ENCODE results near the gene RAB23.
"Not testable (repeated sequence)": the region's sequence is repeated elsewhere in the genome, so short reads cannot be mapped to it uniquely, and the experiment has no call there.

RAB23 gene

DNA sequence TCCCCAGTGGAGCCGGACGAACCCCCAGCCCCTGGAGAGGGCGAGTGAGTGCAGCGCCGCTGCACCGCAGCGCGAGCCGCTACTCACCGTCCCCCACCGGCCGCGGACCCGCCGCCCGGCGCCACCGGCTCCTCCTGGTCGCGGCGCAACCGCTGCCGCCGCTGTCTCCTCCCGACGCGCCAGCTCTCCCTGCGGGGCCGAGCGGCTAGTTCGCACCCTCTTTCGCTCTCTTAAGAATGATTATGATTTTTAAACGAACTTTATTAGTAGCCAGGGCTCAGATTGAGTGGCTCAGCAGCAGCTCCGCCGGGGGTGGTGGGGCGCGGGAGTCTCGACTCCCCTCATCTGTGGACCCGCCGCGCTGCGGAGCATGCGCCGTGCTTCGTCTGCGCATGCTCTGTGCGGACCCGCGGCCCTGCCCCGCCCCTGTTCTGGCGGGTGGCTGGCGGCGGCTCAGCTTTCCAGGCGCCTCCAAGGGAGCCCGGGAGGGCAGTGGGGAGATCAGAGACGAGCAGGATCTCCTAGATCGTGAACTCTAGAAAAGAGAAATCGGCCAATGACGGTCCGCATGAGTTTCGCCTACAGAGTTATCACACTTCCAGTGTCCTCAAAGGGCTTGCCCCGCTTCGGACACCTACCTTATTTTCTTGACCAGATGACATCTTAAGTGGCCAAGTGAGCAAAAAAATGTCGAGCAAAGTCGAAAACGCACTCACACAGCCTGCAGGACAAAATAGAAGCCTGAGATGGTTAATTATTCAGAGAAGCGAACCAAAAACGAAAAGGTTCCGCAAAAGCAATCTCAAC is at the start of gene RAB23:
TSS of gene RAB23 (minus strand) at position 372 of the 807 bp plus-strand sequence. CDS start 11,927 bp downstream, outside the sequence.
- peak; percentile 77 for DNase-seq

DNA sequence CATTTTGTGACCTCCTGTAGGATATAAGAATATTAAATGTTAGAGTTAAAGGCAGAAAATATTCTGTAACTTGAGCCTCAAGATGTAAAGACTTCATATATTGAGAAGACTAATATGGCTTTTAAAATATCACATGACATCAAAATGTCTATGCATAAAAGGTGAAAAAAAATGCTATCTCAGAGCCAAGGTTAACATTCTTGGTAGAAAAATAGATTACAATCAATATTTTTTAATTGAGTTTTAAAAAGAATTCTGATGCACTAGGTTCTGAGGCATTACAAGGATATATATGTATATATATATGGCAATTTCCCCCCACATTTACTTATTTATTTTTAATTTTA is 46.2 kb upstream of the RAB23 start:
- DNase-seq: no peak

DNA sequence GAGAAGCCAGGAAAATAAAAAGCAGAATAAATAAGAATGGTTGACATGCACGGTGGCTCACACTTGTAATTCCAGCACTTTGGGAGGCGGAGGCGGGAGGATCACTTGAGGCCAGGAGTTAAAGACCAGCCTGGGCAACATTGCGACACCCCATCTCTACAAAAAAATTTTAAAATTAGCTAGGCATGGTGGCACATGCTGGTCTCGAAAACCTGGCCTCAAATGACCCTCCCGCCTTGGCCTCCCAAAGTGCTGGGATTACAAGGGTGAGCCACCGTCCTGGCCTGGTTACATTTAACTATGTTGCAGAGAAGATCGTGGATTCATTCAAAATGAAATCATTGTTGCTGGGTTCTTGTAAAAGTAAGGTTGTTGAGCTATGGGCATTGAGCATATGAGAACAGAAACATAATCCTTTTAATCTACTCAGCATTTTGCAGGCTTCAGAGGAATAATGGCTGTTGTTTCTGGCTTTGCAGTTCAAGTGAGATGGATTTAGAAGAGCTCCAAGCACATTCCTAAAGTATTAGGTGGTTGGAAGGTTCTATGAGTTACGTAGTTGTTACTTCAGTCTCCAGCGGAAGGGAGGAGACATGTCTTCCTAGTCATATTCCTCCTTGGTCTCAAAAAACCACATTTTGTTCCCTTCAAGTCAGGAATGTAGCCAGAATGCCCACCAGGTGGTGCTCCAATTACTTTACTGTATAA is 45.6 kb upstream of the RAB23 start:
- peak; percentile 15 for DNase-seq

DNA sequence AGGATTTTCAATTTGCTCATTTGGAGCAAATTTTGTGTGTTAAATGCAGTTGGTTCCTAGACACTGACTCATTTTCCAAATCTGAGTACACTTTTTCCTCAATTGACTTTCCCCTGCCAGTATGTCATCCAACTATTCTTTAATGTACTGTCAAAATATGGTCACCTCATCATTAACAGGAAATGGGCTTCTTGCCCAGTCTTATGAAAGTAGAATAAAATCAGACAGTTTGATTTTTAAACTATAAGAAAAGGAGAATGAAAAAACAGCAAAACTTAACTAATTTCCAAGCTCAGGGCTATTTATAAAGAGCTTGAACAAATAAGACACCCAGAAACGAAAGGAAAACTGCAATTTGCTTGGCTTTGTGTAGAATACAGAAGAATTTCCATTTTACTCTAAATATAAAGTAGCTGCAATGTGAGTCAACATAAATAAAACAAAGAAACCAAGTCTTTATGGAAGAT is 43.7 kb upstream of the RAB23 start:
- no peak for DNase-seq

DNA sequence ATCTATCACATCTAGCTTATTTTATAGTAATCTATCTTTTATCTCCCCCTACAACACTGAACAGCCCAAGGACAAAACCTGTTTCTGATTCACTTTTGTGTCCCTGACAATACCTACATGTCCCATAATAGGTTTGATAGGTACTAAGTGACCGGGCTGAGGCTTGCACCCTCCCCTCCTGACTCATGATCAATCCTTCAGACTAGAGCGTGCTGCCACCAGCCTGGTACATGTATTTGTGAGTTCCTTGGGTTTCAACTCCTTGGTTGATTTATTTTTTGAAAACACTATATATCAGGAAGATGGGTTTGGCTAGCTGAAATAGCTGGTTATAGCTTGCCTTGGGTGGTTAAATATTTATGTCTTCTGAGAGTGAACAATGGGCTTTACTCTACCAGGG is 41.6 kb upstream of the RAB23 start:
- no peak for DNase-seq

DNA sequence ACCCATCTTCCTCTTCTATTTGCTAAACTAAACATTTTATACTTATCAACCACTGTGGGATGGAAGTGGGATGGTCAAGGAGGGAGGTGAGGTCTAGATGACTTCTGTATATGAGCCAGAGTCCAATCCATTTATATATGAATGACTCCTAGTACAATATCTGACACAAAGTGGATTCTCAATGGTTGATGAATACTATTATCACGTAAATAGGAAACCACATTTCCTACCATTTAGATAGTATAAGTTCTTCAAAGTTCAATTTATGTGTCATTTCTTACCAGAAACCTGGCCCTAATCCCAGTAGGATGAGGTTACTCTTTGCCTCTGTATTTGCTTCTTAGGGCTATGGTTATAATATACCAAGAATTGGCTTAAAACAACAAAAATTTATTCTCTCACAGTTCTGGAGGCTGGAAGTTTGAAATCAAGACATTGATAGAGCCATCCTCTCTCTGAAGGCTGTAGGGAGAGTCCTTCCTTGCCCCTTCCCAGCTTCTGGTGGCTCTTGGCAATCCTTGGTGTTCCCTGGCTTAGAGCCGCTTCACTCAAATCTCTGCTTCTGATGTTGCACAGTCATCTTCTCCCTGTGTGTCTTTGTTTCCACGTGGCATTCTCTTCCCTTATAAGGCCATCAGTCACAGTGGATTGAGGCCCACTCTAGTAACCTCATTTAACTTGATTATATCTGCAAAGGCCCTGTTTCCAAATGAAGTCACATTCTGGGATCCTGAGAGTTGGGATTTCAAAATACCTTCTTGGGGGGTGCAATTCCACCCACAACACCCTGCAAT is 41.0 kb upstream of the RAB23 start:
- DNase-seq: no peak

DNA sequence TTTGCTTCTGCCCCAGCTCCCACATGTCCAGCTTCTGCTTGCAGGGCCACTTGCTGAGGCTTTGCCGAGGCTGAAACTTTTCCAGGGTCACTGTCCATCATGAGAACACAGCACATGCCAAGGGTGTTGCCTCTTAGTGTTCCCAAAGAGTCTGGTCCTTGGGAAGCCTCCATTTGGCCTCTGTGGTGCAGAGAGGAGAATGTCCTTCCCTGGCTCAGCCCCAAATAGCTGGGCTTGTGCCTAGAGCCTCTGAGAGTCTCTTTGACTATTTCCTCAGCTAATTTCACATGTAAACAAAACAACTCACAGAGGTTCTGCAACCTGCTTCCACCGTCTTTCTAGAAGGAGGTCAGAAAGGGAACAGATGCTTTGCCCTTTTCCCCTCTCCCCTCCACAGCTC is 40.4 kb upstream of the RAB23 start:
- no peak for DNase-seq

DNA sequence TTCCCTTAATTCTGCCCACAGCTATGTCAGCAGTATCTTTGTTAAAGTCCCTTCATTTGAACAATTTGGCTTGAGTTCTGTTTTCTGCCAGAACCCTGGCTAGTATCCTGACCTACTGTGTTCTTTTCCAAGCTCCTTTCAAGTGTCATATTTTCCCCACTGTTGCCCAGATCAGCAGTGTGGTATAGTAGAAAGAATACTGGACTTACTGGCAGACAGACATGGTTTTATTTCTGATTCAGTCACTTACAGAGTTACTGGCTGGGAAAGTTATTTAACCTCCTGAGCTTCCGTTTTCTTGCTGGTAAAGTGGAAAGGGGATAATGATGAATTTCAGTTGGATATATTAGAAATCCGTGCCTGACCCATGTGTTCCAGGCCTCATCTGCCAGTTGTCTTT is 39.8 kb upstream of the RAB23 start:
- no peak for DNase-seq

DNA sequence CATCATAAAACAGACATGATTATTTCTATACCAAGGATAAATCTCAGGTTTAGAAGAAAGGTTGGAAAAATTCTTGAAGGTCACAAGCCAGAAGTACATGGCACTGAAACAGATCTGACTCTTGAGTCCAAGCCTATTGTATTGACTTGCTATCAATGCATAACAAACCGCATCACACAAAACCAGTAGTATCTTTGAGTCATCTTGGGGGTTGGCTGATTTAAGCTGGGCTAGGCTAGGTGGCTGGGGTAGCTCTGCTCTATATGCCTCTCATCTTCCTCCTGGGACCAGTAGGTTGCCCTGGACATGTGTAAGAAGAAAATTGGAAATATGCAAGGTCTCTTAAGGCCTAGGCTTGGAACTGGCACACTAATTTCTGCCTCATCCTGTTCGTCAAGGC is 37.0 kb upstream of the RAB23 start:
- DNase-seq: no peak

DNA sequence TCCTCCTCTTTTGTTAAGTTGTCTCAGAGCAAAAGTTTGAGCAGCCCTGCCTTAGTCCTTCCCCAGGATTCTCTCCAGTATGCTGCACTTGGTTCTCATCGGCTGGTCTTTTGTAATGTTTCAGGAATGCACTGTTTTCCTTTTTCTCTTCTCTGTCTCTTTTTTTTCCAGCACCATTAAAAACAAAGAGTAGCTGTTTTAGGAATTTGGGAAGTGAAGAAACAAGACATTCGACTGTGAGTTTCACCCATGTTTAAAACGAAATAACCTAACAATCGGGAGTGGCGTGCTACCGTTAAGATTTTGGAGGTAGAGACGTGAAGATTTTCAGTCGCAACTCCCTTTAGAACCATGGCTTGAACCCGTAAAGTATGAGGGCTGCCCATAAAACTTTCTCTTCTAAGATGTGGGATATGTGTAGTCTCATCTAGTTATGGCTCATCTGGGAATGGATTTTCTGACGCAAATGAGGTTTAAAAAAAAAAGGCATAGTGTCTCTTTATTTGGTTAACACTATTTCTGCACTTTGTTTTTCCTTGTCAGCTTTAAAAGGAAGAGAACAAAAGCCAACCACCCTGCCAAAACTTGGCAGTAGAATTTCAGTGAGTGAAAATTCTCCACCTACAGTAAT is 35.9 kb upstream of the RAB23 start:
- DNase-seq: no peak

DNA sequence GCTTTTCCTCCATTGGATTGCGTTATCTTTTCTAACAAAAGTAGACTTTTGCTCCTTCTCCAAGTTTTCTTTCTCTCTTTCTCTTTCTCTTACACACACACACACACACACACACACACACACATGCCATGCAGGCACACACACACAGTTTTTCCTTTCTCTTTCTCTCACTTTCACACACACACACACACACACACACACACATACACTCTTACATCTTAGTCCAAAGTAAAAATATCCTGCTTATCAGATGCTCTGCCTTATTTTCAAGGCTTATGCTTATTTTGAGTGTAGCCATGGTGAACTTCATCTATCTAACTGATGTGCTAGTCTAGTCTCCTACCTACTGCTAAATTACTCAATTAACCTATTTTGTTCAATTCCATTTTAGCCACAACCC is 34.4 kb upstream of the RAB23 start:
- DNase-seq: no peak

DNA sequence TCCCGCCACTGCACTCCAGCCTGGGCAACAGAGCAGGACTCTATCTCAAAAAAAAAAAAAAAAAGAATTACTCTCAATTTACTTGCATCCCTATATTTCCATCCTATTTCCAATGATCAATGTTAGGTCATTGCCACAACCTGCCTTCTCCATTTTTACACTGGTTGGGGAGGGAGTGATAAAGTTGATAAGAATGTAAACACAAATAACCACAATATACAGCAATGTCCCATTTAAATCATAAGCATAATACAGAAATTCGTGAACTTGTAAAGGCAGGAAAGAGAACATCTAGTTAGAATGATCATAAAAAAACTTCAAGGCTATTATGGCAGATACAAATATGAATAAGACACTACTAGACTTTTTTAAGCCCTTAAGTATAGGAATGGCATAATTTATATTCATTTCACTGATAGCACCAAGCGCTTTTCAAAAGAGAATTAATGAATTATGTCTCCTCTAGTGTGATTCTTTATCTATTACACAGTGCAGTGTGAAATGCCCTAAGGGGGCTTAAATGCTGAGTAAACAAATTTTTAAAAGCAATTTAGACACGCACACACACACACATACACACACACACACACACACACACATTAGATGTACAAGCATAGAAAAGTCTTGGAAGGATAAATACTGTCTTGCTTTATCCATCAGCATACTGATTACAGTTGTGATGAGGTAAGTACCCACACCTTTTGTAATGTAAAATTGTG is 33.5 kb upstream of the RAB23 start:
- DNase-seq: no peak

DNA sequence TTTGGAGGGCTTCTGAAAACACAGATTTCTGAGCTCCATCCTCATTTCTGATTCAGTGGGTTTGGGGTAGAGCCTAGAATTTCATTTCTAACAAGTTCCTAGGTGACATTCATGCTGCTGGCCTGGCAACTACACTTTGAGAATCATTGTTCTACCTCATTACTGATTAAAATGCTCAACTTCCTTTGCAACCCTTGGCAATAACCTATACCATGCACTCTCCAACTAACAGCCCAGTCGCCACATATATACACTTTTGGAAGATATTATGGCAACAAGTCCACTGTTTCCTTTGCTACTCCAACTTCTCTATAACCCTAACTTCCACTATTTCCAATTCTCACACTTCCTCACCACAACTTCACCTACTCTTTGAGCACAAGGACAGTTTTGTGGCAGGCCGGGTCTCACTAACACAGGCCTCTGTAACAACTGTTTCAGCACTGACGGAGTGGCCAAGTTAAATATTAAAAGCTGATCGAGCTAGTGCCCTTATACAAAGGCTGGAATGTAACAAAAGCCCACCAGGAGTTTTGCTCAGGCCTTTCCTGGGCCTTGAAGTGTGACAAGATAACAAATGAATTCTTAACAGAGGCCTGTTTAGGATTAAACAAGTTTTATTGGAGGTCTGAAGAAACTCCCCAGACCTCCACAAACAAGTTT is 32.1 kb upstream of the RAB23 start:
- no peak for DNase-seq

DNA sequence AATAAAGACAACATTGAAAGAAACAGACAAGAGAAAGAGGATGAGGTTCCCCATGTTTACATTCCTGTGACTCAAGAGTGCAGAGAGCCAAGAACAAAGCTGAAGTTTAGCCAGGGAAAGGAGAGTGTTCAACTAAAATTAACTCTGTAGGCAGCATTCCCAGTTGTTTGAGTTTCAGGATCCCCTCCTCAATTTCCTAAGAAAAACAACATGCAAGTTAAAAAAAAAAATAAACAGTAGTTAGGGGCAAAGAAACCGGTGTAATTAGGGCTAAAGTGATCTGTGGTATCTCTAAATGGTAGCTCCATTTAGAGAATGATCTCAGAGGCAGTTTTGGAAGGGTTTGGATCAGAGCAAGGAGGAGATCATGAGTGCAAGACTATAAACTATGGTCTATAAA is 30.9 kb upstream of the RAB23 start:
- DNase-seq: no peak

DNA sequence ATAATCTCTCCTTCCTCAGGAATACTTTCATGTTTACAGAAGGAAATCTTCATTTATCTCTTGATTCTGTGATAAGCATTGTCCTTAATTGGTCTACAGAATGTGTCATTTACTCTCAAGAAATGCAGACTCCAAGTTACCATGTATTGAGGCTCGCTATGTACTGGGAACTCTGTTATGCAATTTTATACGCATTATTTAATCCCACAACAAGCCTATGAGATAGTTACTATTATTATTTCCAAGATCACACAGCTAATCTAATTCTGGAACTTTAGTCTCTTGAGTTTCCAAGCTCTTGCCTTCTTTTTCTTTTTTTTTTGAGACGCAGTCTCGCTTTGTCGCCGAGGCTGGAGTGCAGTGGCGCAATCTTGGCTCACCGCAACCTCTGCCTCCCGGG is 30.0 kb upstream of the RAB23 start:
- DNase-seq: no peak

DNA sequence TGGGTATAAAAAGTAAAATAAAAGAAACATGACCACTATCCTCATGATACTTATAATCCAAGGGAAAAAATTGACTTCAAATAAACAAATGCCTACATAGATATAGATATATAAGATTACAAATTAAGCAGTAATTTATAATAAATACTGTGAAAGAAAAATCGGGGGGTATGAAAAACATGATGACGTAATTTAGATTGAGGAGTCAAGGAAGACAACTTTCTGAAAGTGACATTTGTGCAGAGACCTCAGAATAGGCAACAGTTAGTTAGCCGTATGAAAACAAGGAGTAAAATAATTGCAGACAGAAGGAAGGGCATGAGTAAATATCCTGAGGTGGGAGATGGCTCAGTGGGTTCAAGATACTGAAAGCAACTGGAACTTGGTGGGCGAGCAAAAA is 28.2 kb upstream of the RAB23 start:
- DNase-seq: no peak

DNA sequence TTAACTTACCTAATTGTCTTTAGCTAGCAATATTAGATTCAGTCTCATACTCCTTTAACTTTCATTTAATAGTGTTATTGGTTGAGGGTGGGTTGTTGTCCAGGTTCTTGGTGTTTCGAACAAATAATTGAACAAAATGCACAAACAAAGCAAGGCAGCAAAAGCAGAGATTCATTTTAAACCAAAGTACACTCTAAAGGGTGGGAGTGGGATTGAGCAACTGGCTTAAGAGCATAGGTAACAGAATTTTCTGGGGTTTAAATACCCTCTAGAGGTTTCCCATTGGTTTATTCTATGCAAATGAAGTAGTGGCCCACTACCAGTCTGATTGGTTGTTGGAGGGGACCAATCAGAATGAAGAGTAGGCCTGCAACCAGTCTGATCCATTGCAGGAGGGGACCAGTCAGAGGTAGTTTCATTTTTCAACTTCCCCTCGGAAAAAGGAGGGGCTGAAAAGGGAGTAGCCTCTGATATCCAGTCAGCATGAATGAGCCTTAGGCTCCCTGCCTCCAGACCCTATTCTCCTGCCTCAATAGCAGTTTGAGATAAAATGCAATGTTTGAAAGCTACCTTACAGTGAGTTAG is 26.3 kb upstream of the RAB23 start:
- DNase-seq: no peak

DNA sequence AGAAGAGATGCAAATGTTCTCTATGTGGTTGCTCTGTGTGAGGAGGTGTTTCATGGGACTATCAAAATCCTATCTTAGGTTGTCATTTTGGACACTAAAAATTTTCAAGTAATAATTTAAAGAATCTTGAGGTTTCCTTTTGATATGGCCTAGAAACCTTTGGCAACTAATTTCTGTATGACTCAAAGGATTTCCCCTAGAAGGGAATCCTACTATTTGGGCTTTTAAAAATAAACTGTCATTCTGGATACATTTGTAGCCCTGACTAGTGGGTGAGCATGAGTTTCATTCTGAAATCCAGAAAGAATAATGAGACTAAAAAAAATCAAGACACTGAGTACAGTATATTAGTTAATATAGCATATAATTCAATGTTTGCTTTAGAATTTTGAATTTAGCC is 25.5 kb upstream of the RAB23 start:
- no peak for DNase-seq

DNA sequence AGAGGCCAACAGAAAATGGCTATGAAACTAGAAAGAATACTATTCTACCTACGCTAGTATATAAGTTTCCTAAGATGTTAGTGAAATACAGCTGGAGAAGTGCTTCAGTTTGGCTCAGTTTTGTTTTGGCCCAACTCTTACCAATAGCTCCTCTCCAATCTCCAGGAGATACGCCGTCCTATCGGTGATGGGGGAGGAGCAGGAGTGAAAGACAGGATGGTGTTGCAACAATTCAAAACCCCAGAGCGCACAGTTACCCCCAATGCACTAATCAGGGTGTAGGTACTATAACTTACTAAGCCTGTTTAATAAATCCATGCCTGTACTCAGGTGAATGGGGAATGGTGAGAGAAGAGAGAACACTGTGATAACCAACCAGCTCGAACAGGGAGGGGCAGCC is 24.2 kb upstream of the RAB23 start:
- DNase-seq: no peak

DNA sequence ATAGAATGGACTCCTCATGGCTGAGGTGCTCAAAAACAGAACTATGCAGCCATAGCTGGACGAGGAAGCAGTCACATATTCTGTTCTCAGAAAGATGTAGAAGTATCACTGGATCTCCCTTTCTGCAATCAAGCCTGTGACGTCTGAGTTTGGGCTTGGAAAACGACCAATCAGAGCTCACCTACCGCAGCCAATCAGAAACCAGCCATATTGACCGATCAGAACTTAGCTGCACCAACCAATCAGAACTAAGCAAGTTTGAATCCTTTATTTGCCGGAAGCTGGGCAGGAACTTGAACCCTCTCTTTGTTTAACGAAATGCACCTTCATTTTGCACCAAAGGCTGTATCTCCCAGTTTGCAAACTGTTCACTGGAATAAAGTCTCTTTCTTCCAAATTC is 21.8 kb upstream of the RAB23 start:
- DNase-seq: no peak

DNA sequence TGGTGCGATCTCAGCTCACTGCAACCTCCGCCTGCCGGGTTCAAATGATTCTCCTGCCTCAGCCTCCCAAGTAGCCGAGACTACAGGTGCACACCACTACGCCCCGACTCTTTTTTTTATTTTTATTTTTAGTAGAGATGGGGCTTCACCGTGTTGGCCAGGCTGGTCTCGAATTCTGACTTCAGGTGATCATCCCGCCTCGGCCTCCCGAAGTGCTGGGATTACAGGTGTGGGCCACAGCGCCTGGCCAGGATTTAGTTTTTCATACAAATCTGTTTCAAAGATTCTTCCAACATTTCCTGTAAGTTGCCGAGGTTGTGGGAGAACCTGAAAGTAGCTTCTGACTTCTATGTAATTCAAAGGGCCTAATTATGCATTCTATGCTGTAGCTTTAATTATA is 21.4 kb upstream of the RAB23 start:
- not testable (repeated sequence) for DNase-seq

DNA sequence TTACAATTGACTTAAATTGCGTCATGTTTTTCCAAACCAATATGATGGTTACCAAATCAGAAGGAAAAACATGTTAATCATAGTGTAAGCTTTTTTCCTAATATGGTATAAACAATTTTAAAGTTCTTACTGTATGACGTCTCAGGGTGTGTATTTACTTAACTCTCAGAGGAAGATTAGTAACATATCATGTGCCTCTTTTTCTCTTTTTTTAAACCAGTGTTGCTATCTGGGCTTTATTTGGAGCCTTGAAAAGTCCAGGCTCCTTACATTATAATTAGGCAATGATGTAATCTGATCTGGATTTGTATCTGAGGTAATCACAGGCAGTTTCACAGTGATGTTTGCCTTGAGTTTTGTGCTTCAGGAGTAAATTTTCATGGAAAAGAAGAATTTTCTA is 20.4 kb upstream of the RAB23 start:
- DNase-seq: no peak
